ENCODE results near the gene NPY.

- TF ChIP-seq, protein P1, sequence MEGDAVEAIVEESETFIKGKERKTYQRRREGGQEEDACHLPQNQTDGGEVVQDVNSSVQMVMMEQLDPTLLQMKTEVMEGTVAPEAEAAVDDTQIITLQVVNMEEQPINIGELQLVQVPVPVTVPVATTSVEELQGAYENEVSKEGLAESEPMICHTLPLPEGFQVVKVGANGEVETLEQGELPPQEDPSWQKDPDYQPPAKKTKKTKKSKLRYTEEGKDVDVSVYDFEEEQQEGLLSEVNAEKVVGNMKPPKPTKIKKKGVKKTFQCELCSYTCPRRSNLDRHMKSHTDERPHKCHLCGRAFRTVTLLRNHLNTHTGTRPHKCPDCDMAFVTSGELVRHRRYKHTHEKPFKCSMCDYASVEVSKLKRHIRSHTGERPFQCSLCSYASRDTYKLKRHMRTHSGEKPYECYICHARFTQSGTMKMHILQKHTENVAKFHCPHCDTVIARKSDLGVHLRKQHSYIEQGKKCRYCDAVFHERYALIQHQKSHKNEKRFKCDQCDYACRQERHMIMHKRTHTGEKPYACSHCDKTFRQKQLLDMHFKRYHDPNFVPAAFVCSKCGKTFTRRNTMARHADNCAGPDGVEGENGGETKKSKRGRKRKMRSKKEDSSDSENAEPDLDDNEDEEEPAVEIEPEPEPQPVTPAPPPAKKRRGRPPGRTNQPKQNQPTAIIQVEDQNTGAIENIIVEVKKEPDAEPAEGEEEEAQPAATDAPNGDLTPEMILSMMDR (IDR thresholded peaks at IDR 0.05; ENCODE audit: low read depth, low read length), result no peak
- TF ChIP-seq POLR2A (IDR thresholded peaks at IDR 0.05; ENCODE audit: extremely low read depth, insufficient read length), result no peak
- TF ChIP-seq, protein P2, sequence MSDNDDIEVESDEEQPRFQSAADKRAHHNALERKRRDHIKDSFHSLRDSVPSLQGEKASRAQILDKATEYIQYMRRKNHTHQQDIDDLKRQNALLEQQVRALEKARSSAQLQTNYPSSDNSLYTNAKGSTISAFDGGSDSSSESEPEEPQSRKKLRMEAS (IDR thresholded peaks at IDR 0.05; ENCODE audit: low read depth, low read length), result no peak
Observed at GRCh38 chr7:24279512-24279911, 4.5 kb upstream of the NPY start.
